IMR-90 (cell line): Measurements from ENCODE around the gene CMKLR1. TPM values are rescaled to one million over a fixed set of nuclear protein-coding genes. Genes with fewer than 3 reads are reported as not detected.

ENCODE experiments used
- ATAC-seq: fragments of 200-7000 bp; cut with Tn5 transposase; 2 replicates; pipeline ENCODE4 v1.9.1; 2020; ENCODE audit warnings: low read depth, mild to moderate bottlenecking, moderate library complexity
- BruUV-seq: library from RNA; stranded (reverse); fragments of 400-500 nt; replicated peaks from 2 replicates; lab custom pipeline; 2021; lab: Mats Ljungman, UMichigan
- CTCF ChIA-PET: fragments of 300-600 bp; formaldehyde crosslinking; extraction: SDS; loops from one replicate; lab custom pipeline; 2021; ENCODE audit warnings: antibody characterized with exemption; lab: Yijun Ruan, JAX
- POLR2A ChIA-PET: fragments of 300-600 bp; sonication (Branson Sonifier 250); formaldehyde crosslinking; loops from one replicate; lab custom pipeline; 2022; ENCODE audit warnings: antibody characterized with exemption; ENCODE audit not compliant: unreplicated experiment; lab: Charles Lee
- DNase-seq: peaks from one replicate; pipeline ENCODE4 v3.0.0; 2013
- H2AFZ ChIP-seq: replicated peaks from 2 replicates; pipeline ENCODE3; 2013; ENCODE audit warnings: low read length, mild to moderate bottlenecking; ENCODE audit not compliant: poor library complexity
- H2AK5ac ChIP-seq: 2 replicates; pipeline ENCODE4 v1.6.1; 2013; ENCODE audit warnings: low read depth, low read length, inconsistent platforms
- H2AK9ac ChIP-seq: replicated peaks from 2 replicates; pipeline ENCODE3; 2013; ENCODE audit warnings: mild to moderate bottlenecking, low read depth, low read length, moderate library complexity; ENCODE audit not compliant: poor library complexity
- H2BK120ac ChIP-seq: 2 replicates; pipeline ENCODE4 v1.6.1; 2013; ENCODE audit warnings: low read depth, low read length, inconsistent platforms
- H2BK15ac ChIP-seq: 3 replicates; pipeline ENCODE4 v1.6.1; 2013; ENCODE audit warnings: low read depth, low read length, inconsistent platforms
- H2BK20ac ChIP-seq: 2 replicates; pipeline ENCODE4 v1.6.1; 2013; ENCODE audit warnings: low read depth, mild to moderate bottlenecking, inconsistent platforms, low read length, moderate library complexity
- H2BK5ac ChIP-seq: 2 replicates; pipeline ENCODE4 v1.6.1; 2013; ENCODE audit warnings: mild to moderate bottlenecking, low read depth, low read length, inconsistent platforms; ENCODE audit not compliant: poor library complexity, severe bottlenecking
- H3K14ac ChIP-seq: replicated peaks from 2 replicates; pipeline ENCODE4 v1.6.1; 2013; ENCODE audit warnings: low read depth, low read length, inconsistent platforms
- H3K18ac ChIP-seq: 2 replicates; pipeline ENCODE4 v1.6.1; 2013; ENCODE audit warnings: low read depth, low read length, control low read depth
- H3K23ac ChIP-seq: 2 replicates; pipeline ENCODE4 v1.6.1; 2013; ENCODE audit warnings: low read depth, low read length, inconsistent platforms
- H3K27ac ChIP-seq: 2 replicates; pipeline ENCODE4 v1.5.1; 2013; ENCODE audit warnings: mild to moderate bottlenecking, control low read depth, low read length; ENCODE audit not compliant: insufficient read depth
- H3K27me3 ChIP-seq: 2 replicates; pipeline ENCODE4 v1.6.1; 2013; ENCODE audit warnings: low read length; ENCODE audit not compliant: control insufficient read depth, insufficient read depth
- H3K36me3 ChIP-seq: 2 replicates; pipeline ENCODE4 v1.6.1; 2013; ENCODE audit warnings: low read length, mixed read lengths; ENCODE audit not compliant: control insufficient read depth, insufficient read depth
- H3K4ac ChIP-seq: 2 replicates; pipeline ENCODE4 v1.6.1; 2013; ENCODE audit warnings: low read depth, low read length, inconsistent platforms
- H3K4me1 ChIP-seq: 2 replicates; pipeline ENCODE4 v1.6.1; 2013; ENCODE audit warnings: low read length, mixed read lengths; ENCODE audit not compliant: control insufficient read depth, insufficient read depth
- H3K4me2 ChIP-seq: 2 replicates; pipeline ENCODE4 v1.6.1; 2013; ENCODE audit warnings: low read depth, mild to moderate bottlenecking, control low read depth, low read length, moderate library complexity
- H3K4me3 ChIP-seq: 2 replicates; pipeline ENCODE4 v1.5.1; 2013; ENCODE audit warnings: low read depth, mild to moderate bottlenecking, control low read depth, low read length, moderate library complexity; ENCODE audit not compliant: insufficient read depth
- H3K56ac ChIP-seq: 2 replicates; pipeline ENCODE4 v1.6.1; 2013; ENCODE audit warnings: low read length, inconsistent platforms; ENCODE audit not compliant: insufficient read depth; ENCODE audit errors: extremely low read depth
- H3K79me1 ChIP-seq, 2 experiments: 2 replicates each; pipeline ENCODE4 v1.6.1; 2013; ENCODE audit warnings: low read length in 2 of 2, inconsistent platforms in 1 of 2, low read depth in 1 of 2
- H3K9ac ChIP-seq: 2 replicates; pipeline ENCODE4 v1.6.1; 2013; ENCODE audit warnings: low read depth, low read length, control low read depth
- H3K9me1 ChIP-seq: 2 replicates; pipeline ENCODE4 v1.6.1; 2013; ENCODE audit warnings: low read length, inconsistent platforms; ENCODE audit not compliant: insufficient read depth
- H3K9me3 ChIP-seq: 2 replicates; pipeline ENCODE4 v1.6.1; 2013; ENCODE audit warnings: low read length; ENCODE audit not compliant: control insufficient read depth, insufficient read depth
- H4K20me1 ChIP-seq: 2 replicates; pipeline ENCODE4 v1.6.1; 2013; ENCODE audit warnings: low read length, inconsistent platforms; ENCODE audit not compliant: insufficient read depth
- H4K5ac ChIP-seq: 2 replicates; pipeline ENCODE4 v1.6.1; 2013; ENCODE audit warnings: mild to moderate bottlenecking, low read depth, low read length, control low read depth
- H4K8ac ChIP-seq, 2 experiments: 2 replicates each; pipeline ENCODE4 v1.6.1; 2013; ENCODE audit warnings: low read depth in 2 of 2, low read length in 2 of 2, control low read depth in 1 of 2, inconsistent platforms in 1 of 2
- H4K91ac ChIP-seq: 2 replicates; pipeline ENCODE4 v1.6.1; 2013; ENCODE audit warnings: low read depth, low read length, inconsistent platforms; ENCODE audit not compliant: insufficient read depth
- RFX5 ChIP-seq: IDR thresholded peaks from 2 replicates; pipeline ENCODE4 v1.8.0; 2012; ENCODE audit warnings: low read depth, mild to moderate bottlenecking, low read length, moderate library complexity
- WGBS, 2 experiments: methylation state at CpG; one replicate each; pipeline versions ENCODE4 v1.1.5 to v1.1.7; 2013; ENCODE audit warnings: missing lambda C conversion rate in 2 of 2; ENCODE audit not compliant: insufficient read length in 1 of 2; ENCODE audit errors: extremely low coverage in 2 of 2; 5-methylcytosine and 5-hydroxymethylcytosine counted together
- dilution Hi-C: fragments of 300-500 bp; cut with HindIII; formaldehyde crosslinking; loops from one replicate; pipeline ENCODE4 v1.14.3; 2018; ENCODE audit warnings: low sequenced_read_pairs; ENCODE audit not compliant: unreplicated experiment
- in situ Hi-C: fragments of 300-500 bp; cut with MboI; formaldehyde crosslinking; loops from 3 replicates; pipeline ENCODE4 v1.14.3; 2019; ENCODE audit warnings: low sequenced_read_pairs, inconsistent platforms, mixed read lengths
- intact Hi-C: fragments of 100-400 bp; cut with micrococcal nuclease; formaldehyde crosslinking; loops from 2 replicates; pipeline ENCODE4 v1.10.0; 2022
- polyA plus RNA-seq, 3 experiments: library from polyadenylated mRNA; depleted of rRNA; stranded (reverse); fragments of >200 nt; gene quantifications; 2 replicates each; pipeline ENCODE4 v1.2.3, GENCODE V29; 2012; ENCODE audit warnings: low replicate concordance in 1 of 3
- total RNA-seq: library from RNA; depleted of rRNA; stranded (reverse); fragments of >200 nt; gene quantifications from 2 replicates; pipeline ENCODE4 v1.2.3, GENCODE V29; 2012

Gene CMKLR1
- total and polyA plus RNA-seq, 2 of the 4 experiments (the other 2 are of a cell fraction), result not detected

DNA sequence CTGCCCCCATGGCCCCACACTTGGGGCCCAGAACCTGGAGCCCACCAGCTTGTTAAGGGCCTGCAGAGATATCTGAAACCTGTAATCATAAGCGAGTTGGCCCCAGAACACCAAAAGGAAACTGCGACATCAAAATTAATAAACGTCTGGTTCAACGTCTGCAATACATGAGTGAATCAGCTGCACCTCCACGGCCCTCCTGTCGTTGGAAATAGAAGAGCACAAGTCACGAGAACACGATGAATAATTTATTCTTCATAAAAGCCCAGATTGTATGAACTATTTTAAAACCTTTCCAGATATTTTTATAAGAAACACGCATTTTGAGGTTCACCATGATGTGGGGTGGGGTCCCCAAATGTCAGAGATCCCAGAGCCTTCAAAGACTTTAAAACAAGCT, 9.7 kb upstream of the CMKLR1 start:
- Histone ChIP-seq H2AK9ac (no peak overlapping the region), H3K4ac (no peak overlapping the region), H2BK20ac (no peak overlapping the region), H2BK15ac (no peak overlapping the region), H3K18ac (no peak overlapping the region), H3K9ac (no peak overlapping the region), H3K27ac (no peak overlapping the region), H4K91ac (no peak overlapping the region), H3K4me3 (no peak overlapping the region), H2BK5ac (no peak overlapping the region), H3K4me1 (no peaks in the 10 kb centered on the region), H4K8ac (no peak overlapping the region), H3K9me1 (no peaks in the 10 kb centered on the region), H3K14ac (no peak overlapping the region), H2BK120ac (no peak overlapping the region), H2AFZ (no peak overlapping the region), H3K23ac (no peak overlapping the region), H4K5ac (no peak overlapping the region), H3K27me3 (no peaks in the 10 kb centered on the region), H3K36me3 (no peaks in the 10 kb centered on the region), H3K4me2 (no peak overlapping the region), H2AK5ac (no peak overlapping the region), H3K79me1 (no peaks in the 10 kb centered on the region), H4K20me1 (no peaks in the 10 kb centered on the region), H3K56ac (no peak overlapping the region), H3K9me3 (no peaks in the 10 kb centered on the region)
- no peak for DNase-seq
- no peak for TF ChIP-seq RFX5
- in situ Hi-C loops, result no loop called here
- ATAC-seq, result no peak
- ChIA-PET CTCF (no interaction called here), POLR2A (no interaction called here)
- intact Hi-C loops, result no loop called here
- no TSS peak for BruUV-seq
- WGBS, 2 experiments, result 57% methylated on average over 4 of the region's 9 CpGs; no CpG with 5 or more reads in 1 of the 2 experiments
- dilution Hi-C loops, result no loop called here
